MM.1S (cell line): ENCODE data around the gene FANCL.

Experiments
- EZH2 ChIP-seq: fragments of 300-600 bp; sonication (generic); optimal IDR thresholded peaks from 2 replicates; pipeline ENCODE3; 2017; ENCODE audit warnings: low read depth, mild to moderate bottlenecking, antibody characterized with exemption, low read length, mixed read lengths
- EZH2phosphoT487 ChIP-seq: fragments of 300-600 bp; sonication (generic); IDR thresholded peaks from 2 replicates; pipeline ENCODE4 v1.6.1; 2018; ENCODE audit warnings: antibody characterized with exemption, low read length
- TF ChIP-seq, protein P1 (sequence below): fragments of 300-600 bp; sonication (generic); IDR thresholded peaks from 2 replicates; pipeline ENCODE4 v1.5.1; 2016; ENCODE audit warnings: antibody characterized with exemption, low read length, mixed read lengths

DNA sequence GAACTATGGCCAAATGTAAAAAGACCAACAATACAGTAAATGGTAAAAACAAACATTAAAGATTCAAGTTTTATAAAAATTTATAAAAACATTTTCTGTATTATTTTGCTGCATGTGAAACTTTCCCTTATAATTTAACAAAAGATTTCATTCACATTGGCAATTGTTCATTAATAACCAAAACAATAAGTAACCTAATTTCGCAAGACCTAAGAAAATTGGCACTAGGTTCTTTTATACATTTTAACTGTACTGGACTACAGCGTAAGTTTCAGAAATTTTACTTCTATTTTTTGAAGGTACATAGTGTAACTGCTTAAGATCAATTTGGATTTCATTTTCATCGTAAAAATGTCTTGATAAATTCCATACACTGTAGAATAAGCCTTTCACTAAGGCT, 77.2 kb downstream of the FANCL start:
- TF ChIP-seq, protein P1, sequence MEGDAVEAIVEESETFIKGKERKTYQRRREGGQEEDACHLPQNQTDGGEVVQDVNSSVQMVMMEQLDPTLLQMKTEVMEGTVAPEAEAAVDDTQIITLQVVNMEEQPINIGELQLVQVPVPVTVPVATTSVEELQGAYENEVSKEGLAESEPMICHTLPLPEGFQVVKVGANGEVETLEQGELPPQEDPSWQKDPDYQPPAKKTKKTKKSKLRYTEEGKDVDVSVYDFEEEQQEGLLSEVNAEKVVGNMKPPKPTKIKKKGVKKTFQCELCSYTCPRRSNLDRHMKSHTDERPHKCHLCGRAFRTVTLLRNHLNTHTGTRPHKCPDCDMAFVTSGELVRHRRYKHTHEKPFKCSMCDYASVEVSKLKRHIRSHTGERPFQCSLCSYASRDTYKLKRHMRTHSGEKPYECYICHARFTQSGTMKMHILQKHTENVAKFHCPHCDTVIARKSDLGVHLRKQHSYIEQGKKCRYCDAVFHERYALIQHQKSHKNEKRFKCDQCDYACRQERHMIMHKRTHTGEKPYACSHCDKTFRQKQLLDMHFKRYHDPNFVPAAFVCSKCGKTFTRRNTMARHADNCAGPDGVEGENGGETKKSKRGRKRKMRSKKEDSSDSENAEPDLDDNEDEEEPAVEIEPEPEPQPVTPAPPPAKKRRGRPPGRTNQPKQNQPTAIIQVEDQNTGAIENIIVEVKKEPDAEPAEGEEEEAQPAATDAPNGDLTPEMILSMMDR = no peak
- TF ChIP-seq EZH2 (no peak), EZH2phosphoT487 (no peak)
